ENCODE results near the gene GSTM2. TPM values are rescaled to one million over a fixed set of nuclear protein-coding genes. Genes with fewer than 3 reads are reported as not detected.

GSTM2 gene
- total RNA-seq = 10 to 100 TPM; 51.1 to 60.6 TPM

DNA sequence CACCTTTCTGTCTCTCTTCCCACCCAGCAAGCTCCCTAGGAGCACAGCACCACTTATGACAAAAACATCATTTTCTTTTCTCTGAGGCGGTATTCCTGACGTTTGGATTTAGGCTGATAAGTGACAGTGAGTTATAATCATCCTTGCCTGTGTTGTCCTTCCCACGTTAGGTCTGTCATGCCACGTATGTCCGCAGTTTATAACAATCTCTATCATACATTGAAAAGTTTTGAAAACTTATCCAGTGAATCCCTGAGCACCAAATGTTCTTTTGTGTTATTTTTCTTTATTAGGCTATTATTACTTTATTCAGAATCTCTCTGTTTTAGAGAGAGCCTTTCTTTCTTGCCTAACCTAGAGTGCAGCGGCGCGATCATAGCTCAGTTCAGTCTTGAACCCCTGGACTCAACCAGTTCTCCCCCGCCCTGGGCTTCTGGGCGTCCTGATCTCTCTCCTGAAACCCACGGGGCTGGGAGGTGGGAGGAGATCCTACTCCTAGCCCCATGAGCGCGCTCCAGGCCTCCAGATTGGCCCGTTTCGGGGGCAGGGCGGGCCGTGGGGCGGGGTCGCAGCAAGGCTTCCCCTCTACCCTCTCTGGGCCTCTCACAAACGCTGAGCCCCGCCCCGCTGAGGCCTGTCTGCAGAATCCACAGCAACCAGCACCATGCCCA lies at the start of gene GSTM2:
GSTM2 (plus strand) TSS at position 606 of the 671 bp plus-strand sequence; CDS start at position 665, 59 bp downstream.
- Histone ChIP-seq H3K36me3 (replicated peaks in 1 of 2; ENCODE audit: insufficient read depth in 1 of 2, low read depth in 2 of 2) (no peaks in the 10 kb centered on the region), H3K4me1 (peaks cover 12% of the 10 kb centered on the region), H3K27ac (peak within 1 kb of the TSS in 3 of 4 donors; percentile 10 to 20 (median 16)), H3K4me3 (peak within 1 kb of the TSS; percentile 24 to 37), H3K27me3 (no peaks in the 10 kb centered on the region), H3K9me3 (no peaks in the 10 kb centered on the region)
- intact Hi-C loops (cut with DNase I) = no loop called here
- DNase-seq (peak; percentile 91 to 96 (median 93)), ATAC-seq (peak; percentile 99)
- TF ChIP-seq, protein P1, sequence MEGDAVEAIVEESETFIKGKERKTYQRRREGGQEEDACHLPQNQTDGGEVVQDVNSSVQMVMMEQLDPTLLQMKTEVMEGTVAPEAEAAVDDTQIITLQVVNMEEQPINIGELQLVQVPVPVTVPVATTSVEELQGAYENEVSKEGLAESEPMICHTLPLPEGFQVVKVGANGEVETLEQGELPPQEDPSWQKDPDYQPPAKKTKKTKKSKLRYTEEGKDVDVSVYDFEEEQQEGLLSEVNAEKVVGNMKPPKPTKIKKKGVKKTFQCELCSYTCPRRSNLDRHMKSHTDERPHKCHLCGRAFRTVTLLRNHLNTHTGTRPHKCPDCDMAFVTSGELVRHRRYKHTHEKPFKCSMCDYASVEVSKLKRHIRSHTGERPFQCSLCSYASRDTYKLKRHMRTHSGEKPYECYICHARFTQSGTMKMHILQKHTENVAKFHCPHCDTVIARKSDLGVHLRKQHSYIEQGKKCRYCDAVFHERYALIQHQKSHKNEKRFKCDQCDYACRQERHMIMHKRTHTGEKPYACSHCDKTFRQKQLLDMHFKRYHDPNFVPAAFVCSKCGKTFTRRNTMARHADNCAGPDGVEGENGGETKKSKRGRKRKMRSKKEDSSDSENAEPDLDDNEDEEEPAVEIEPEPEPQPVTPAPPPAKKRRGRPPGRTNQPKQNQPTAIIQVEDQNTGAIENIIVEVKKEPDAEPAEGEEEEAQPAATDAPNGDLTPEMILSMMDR (IDR thresholded peaks at IDR 0.05) = no peak
- peak in 1 of 3 donors; percentile 28 for TF ChIP-seq POLR2A (IDR thresholded peaks at IDR 0.05)
- WGBS, 2 donors = 8 to 16% methylated on average over 10 to 22 of the region's 22 CpGs

DNA sequence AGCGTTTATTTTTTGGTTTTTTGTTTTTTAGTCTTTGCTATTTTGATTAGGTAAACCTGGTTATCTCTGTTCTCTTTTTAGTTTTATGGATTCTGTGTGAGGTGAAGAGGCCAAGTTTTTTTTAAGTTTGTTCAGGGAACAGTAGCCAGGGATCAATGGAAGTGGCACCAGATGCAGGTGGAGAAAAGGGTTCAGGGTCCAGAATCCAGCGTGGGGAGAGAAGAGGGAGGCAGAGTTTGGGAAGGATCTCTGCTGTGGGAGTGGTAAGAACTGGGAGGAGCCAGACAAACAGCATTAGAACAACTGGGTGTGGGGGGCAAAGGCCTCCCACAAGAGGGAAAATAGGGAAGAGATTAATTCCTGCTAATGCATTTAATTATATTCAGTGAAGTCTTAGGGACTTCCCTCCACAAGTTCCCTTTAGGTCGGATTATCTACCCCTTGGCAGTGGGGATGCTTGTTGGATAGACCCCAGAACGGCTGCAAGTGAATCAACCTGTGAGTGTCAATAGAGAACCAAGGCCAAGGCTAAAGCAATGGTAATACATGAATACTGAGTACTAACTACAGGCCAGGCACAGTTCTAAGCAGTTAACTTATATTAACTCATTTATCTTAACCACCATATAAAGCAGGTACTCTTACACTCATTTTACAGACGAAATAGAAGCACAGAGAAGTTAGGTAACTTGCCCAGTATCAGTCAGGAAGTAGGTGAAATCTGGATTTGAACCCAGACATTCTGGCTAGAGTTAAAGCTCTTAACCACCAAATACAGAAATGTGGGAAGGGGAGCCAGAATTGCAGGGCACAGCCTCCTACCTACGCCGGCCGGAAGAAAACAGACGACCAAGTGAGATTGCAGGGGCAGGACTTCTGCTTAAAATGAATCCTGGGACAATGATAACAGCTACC lies 48.9 kb upstream of the GSTM2 start:
- WGBS, 2 donors = 10 to 13% methylated on average over 9 of the region's 9 CpGs
- no peak for TF ChIP-seq POLR2A (IDR thresholded peaks at IDR 0.05)
- TF ChIP-seq, protein P1 (IDR thresholded peaks at IDR 0.05) = no peak
- DNase-seq (peak in 2 of 4 donors; percentile 47 to 56), ATAC-seq (peak; percentile 32)
- H3K27me3 ChIP-seq = no peaks in the 10 kb centered on the region
- H3K4me1 ChIP-seq = peaks cover 40% of the 10 kb centered on the region
- intact Hi-C loops (cut with DNase I) = no loop called here
- H3K36me3 ChIP-seq (replicated peaks in 1 of 2; ENCODE audit: insufficient read depth in 1 of 2, low read depth in 2 of 2) = no peaks in the 10 kb centered on the region
- peak overlapping the region; percentile 46 to 85 (median 82) for H3K27ac ChIP-seq
- H3K9me3 ChIP-seq = no peaks in the 10 kb centered on the region
- H3K4me3 ChIP-seq = no peak overlapping the region

DNA sequence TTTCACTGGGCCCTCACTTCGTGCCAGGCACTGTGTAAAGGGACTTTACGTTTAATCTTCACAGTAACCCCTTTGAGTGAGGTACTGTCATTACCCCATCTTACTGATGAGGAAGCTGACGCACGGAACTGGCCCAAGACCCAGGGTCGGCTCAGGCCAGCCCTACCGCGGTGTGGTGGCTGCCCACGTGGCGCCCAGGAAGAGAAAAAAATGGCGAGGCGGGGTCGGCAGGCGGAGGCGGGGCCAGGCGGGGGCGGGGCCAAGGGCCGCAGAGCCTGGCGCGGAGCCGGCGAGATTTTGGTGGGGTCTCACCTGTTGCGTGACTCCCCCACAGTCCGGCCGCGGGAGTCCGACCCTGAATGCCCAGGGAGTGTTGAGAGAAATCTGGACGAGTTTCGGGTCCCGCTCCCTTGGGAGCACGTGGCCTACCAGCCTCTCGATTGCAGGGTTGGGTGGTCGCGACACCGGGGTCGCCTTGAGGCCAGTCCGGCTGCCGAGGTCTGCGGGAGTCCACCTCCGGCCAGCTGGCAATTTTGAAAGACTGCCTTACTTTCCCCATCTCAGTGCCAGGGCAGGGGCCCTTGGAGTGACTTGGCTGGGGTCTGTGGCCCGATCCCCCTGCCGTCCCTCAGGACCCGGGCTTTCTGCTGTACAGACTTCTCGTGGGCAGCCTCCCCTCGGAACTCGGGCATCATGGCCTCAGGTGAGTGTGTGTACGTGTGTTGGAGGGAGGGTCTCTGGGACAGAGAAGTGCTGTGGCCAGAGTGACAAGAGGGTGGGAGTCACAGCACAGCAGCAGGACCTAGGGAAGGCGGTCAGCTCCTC lies 48.1 kb upstream of the GSTM2 start, which contains the start of the genes AMPD2 and GNAT2:
AMPD2 (plus strand) TSS at position 262 of the 825 bp plus-strand sequence. CDS start 1,339 bp downstream, outside the sequence.
GNAT2 (minus strand) TSS at position 41 of the 825 bp plus-strand sequence. CDS start 6,746 bp downstream, outside the sequence.
- intact Hi-C loops (cut with DNase I) = no loop called here
- TF ChIP-seq POLR2A (IDR thresholded peaks at IDR 0.05) = peak in 2 of 3 donors; percentile 37 to 61
- TF ChIP-seq, protein P1 (IDR thresholded peaks at IDR 0.05) = no peak
- 0 to 1% methylated on average over 16 to 45 of the region's 47 CpGs for WGBS, 2 donors

DNA sequence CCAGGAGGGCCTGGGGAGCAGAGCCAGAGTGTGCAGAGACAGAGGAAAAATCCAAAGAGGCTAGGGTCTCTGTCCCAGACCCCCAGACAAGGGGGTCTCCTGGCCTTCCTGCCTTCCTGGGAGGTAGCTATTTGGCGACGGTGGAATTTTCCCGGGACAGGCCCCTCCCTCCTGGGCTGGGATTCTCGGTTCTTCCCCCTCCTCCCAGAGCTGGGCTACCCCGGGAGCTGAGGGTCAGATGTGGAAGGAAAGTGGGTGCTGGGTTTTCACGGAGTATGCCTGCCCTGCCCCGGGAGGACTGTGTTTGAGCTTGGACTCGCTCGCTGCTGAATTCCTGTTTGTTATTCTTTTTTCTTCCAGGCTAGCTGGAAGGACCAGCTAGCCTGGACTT lies 47.5 kb upstream of the GSTM2 start:
- peak overlapping the region; percentile 35 to 71 for H3K4me3 ChIP-seq
- peak in 2 of 4 donors; percentile 45 to 49 for DNase-seq
- peak overlapping the region; percentile 46 to 85 (median 82) for H3K27ac ChIP-seq
- intact Hi-C loops (cut with DNase I) = no loop called here
- peaks cover 46% of the 10 kb centered on the region for H3K4me1 ChIP-seq
- H3K27me3 ChIP-seq = no peaks in the 10 kb centered on the region
- no peaks in the 10 kb centered on the region for H3K9me3 ChIP-seq
- WGBS, 2 donors = 0 to 1% methylated on average over 9 of the region's 9 CpGs
- ATAC-seq = peak; percentile 36
- TF ChIP-seq, protein P1 (IDR thresholded peaks at IDR 0.05) = no peak
- peak in 1 of 3 donors; percentile 27 for TF ChIP-seq POLR2A (IDR thresholded peaks at IDR 0.05)
- no peaks in the 10 kb centered on the region for H3K36me3 ChIP-seq (replicated peaks in 1 of 2; ENCODE audit: insufficient read depth in 1 of 2, low read depth in 2 of 2)

More for the DNA sequence above, 48.1 kb upstream of the GSTM2 start, which contains the start of the genes AMPD2 and GNAT2:
- ATAC-seq = peak; percentile 78
- peak; percentile 85 to 93 (median 88) for DNase-seq
- Histone ChIP-seq H3K9me3 (no peaks in the 10 kb centered on the region), H3K4me1 (peaks cover 46% of the 10 kb centered on the region), H3K27me3 (no peaks in the 10 kb centered on the region), H3K27ac (peak within 1 kb of the TSS; percentile 46 to 85 (median 82)), H3K4me3 (peak within 1 kb of the TSS; percentile 35 to 71), H3K36me3 (replicated peaks in 1 of 2; ENCODE audit: insufficient read depth in 1 of 2, low read depth in 2 of 2) (no peaks in the 10 kb centered on the region)

Measured in body of pancreas (tissue), 4 donors.